Karpas-422 (cell line): ENCODE results near the gene APMAP. TPM values are rescaled to one million over a fixed set of nuclear protein-coding genes. Genes with fewer than 3 reads are reported as not detected.

Experiments used
- DNase-seq: peaks from one replicate; pipeline ENCODE4 v3.0.0-alpha.2; 2015
- H2AFZ ChIP-seq: fragments of 200-600 bp; sonication (generic); 2 replicates; pipeline ENCODE4 v1.6.1; 2014; ENCODE audit warnings: antibody characterized with exemption, low read length, mixed read lengths
- H3K27ac ChIP-seq: fragments of 200-600 bp; sonication (generic); 2 replicates; pipeline ENCODE4 v1.5.1; 2014; ENCODE audit warnings: mild to moderate bottlenecking, low read length, moderate library complexity
- H3K27me3 ChIP-seq: fragments of 200-600 bp; sonication (generic); 2 replicates; pipeline ENCODE4 v1.6.1; 2014; ENCODE audit warnings: low read length, mixed read lengths
- H3K36me3 ChIP-seq: fragments of 200-600 bp; sonication (generic); 2 replicates; pipeline ENCODE4 v1.6.1; 2014; ENCODE audit warnings: low read length, mixed read lengths; ENCODE audit not compliant: insufficient read depth
- H3K4me1 ChIP-seq: fragments of 200-600 bp; sonication (generic); 2 replicates; pipeline ENCODE4 v1.6.1; 2014; ENCODE audit warnings: mild to moderate bottlenecking, low read length, mixed read lengths
- H3K4me2 ChIP-seq: fragments of 200-600 bp; sonication (generic); 2 replicates; pipeline ENCODE4 v1.6.1; 2014; ENCODE audit warnings: low read length, low read depth, mild to moderate bottlenecking; ENCODE audit not compliant: poor library complexity, severe bottlenecking
- H3K4me3 ChIP-seq: fragments of 200-600 bp; sonication (generic); 2 replicates; pipeline ENCODE4 v1.5.1; 2014; ENCODE audit warnings: mild to moderate bottlenecking, antibody characterized with exemption, low read length, mixed read lengths
- H3K79me2 ChIP-seq: fragments of 200-600 bp; sonication (generic); 2 replicates; pipeline ENCODE4 v1.6.1; 2014; ENCODE audit warnings: mild to moderate bottlenecking, low read length, mixed read lengths
- H3K9ac ChIP-seq: fragments of 200-600 bp; sonication (generic); 2 replicates; pipeline ENCODE4 v1.6.0; 2014; ENCODE audit warnings: low read length
- H3K9me2 ChIP-seq: fragments of 200-600 bp; sonication (generic), shearing (Covaris generic); replicated peaks from 2 replicates; pipeline ENCODE4 v1.6.0; 2014; ENCODE audit warnings: mild to moderate bottlenecking, low read length, moderate library complexity; ENCODE audit not compliant: insufficient read depth
- H3K9me3 ChIP-seq: fragments of 300-700, 200-600 bp; sonication (generic); 2 replicates; pipeline ENCODE4 v1.6.1; 2014; ENCODE audit warnings: low read length, mixed read lengths
- H4K20me1 ChIP-seq: fragments of 200-600 bp; sonication (generic); 2 replicates; pipeline ENCODE4 v1.6.1; 2014; ENCODE audit warnings: mild to moderate bottlenecking, antibody characterized with exemption, low read length, low read depth; ENCODE audit not compliant: insufficient read depth
- total RNA-seq: library from RNA; depleted of rRNA; stranded (reverse); fragments of >200 nt; shearing (Covaris generic); gene quantifications from 2 replicates; pipeline ENCODE4 v1.2.3, GENCODE V29; 2014; ENCODE audit warnings: low replicate concordance

Gene APMAP
- total RNA-seq, 1 experiment from 2014 or later, result 35.6 TPM

GRCh38 chr20:25020345-25020744, 27.8 kb upstream of the APMAP start:
- Histone ChIP-seq H3K4me3 (no peak overlapping the region), H3K4me2 (no peak overlapping the region), H3K27me3 (no peaks in the 10 kb centered on the region), H3K9ac (no peak overlapping the region), H4K20me1 (0 out of 2 replicates have a peak, but pooled peaks cover 3% of the 10 kb centered on the region), H3K36me3 (no peaks in the 10 kb centered on the region), H3K9me3 (no peaks in the 10 kb centered on the region), H2AFZ (no peak overlapping the region), H3K79me2 (no peaks in the 10 kb centered on the region), H3K27ac (no peak overlapping the region), H3K4me1 (no peaks in the 10 kb centered on the region), H3K9me2 (no peaks in the 10 kb centered on the region)
- no peak for DNase-seq

- H3K4me3 ChIP-seq, result no peak overlapping the region
- H3K4me1 ChIP-seq, result no peaks in the 10 kb centered on the region
- no peaks in the 10 kb centered on the region for H3K27me3 ChIP-seq
- no peaks in the 10 kb centered on the region for H3K36me3 ChIP-seq
- H3K4me2 ChIP-seq, result no peak overlapping the region
- no peaks in the 10 kb centered on the region for H3K9me2 ChIP-seq
- no peaks in the 10 kb centered on the region for H3K9me3 ChIP-seq
- H3K9ac ChIP-seq, result no peak overlapping the region
- 0 out of 2 replicates have a peak, but pooled peaks cover 3% of the 10 kb centered on the region for H4K20me1 ChIP-seq
- H2AFZ ChIP-seq, result no peak overlapping the region
- H3K27ac ChIP-seq, result no peak overlapping the region
- no peaks in the 10 kb centered on the region for H3K79me2 ChIP-seq
- DNase-seq, result no peak
Observed at GRCh38 chr20:25019381-25020155, 27.0 kb upstream of the APMAP start.

- DNase-seq, result no peak
Observed at GRCh38 chr20:25018841-25019240, 26.3 kb upstream of the APMAP start.

GRCh38 chr20:25018425-25018824, 25.9 kb upstream of the APMAP start:
- no peak overlapping the region for H2AFZ ChIP-seq
- no peak overlapping the region for H3K4me3 ChIP-seq
- H3K36me3 ChIP-seq, result no peaks in the 10 kb centered on the region
- H3K27me3 ChIP-seq, result no peaks in the 10 kb centered on the region
- H3K9me2 ChIP-seq, result no peaks in the 10 kb centered on the region
- H3K4me2 ChIP-seq, result no peak overlapping the region
- DNase-seq, result no peak
- H4K20me1 ChIP-seq, result 0 out of 2 replicates have a peak, but pooled peaks cover 3% of the 10 kb centered on the region
- no peak overlapping the region for H3K27ac ChIP-seq
- H3K9ac ChIP-seq, result no peak overlapping the region
- H3K9me3 ChIP-seq, result no peaks in the 10 kb centered on the region
- no peaks in the 10 kb centered on the region for H3K79me2 ChIP-seq
- H3K4me1 ChIP-seq, result no peaks in the 10 kb centered on the region

More at GRCh38 chr20:25018841-25019240, 26.3 kb upstream of the APMAP start:
- no peak overlapping the region for H3K4me2 ChIP-seq
- no peak overlapping the region for H3K4me3 ChIP-seq
- no peaks in the 10 kb centered on the region for H3K9me2 ChIP-seq
- H3K9me3 ChIP-seq, result no peaks in the 10 kb centered on the region
- no peaks in the 10 kb centered on the region for H3K36me3 ChIP-seq
- H4K20me1 ChIP-seq, result 0 out of 2 replicates have a peak, but pooled peaks cover 3% of the 10 kb centered on the region
- H3K27me3 ChIP-seq, result no peaks in the 10 kb centered on the region
- no peak overlapping the region for H3K27ac ChIP-seq
- H3K9ac ChIP-seq, result no peak overlapping the region
- H3K4me1 ChIP-seq, result no peaks in the 10 kb centered on the region
- no peaks in the 10 kb centered on the region for H3K79me2 ChIP-seq
- H2AFZ ChIP-seq, result no peak overlapping the region

- Histone ChIP-seq H3K4me1 (no peaks in the 10 kb centered on the region), H3K4me2 (no peak overlapping the region), H3K9me3 (no peaks in the 10 kb centered on the region), H3K79me2 (no peaks in the 10 kb centered on the region), H3K36me3 (no peaks in the 10 kb centered on the region), H3K27me3 (no peaks in the 10 kb centered on the region), H3K27ac (no peak overlapping the region), H2AFZ (no peak overlapping the region), H3K4me3 (no peak overlapping the region), H3K9ac (no peak overlapping the region), H4K20me1 (0 out of 2 replicates have a peak, but pooled peaks cover 3% of the 10 kb centered on the region), H3K9me2 (no peaks in the 10 kb centered on the region)
- DNase-seq, result no peak
Observed at GRCh38 chr20:25017257-25017803, 24.8 kb upstream of the APMAP start.

- no peaks in the 10 kb centered on the region for H3K27me3 ChIP-seq
- no peak overlapping the region for H3K4me2 ChIP-seq
- no peaks in the 10 kb centered on the region for H3K9me3 ChIP-seq
- no peak overlapping the region for H3K27ac ChIP-seq
- no peak overlapping the region for H3K4me3 ChIP-seq
- no peaks in the 10 kb centered on the region for H3K36me3 ChIP-seq
- no peak overlapping the region for H2AFZ ChIP-seq
- no peak for DNase-seq
- H3K4me1 ChIP-seq, result no peaks in the 10 kb centered on the region
- no peak overlapping the region for H3K9ac ChIP-seq
- H4K20me1 ChIP-seq, result 0 out of 2 replicates have a peak, but pooled peaks cover 3% of the 10 kb centered on the region
- no peaks in the 10 kb centered on the region for H3K79me2 ChIP-seq
- H3K9me2 ChIP-seq, result no peaks in the 10 kb centered on the region
Observed at GRCh38 chr20:25016471-25016870, 23.9 kb upstream of the APMAP start.

- Histone ChIP-seq H3K9me3 (no peaks in the 10 kb centered on the region), H2AFZ (no peak overlapping the region), H3K4me1 (no peaks in the 10 kb centered on the region), H3K27me3 (no peaks in the 10 kb centered on the region), H3K79me2 (no peaks in the 10 kb centered on the region), H3K36me3 (no peaks in the 10 kb centered on the region), H3K9me2 (no peaks in the 10 kb centered on the region), H3K9ac (no peak overlapping the region), H3K4me2 (no peak overlapping the region), H3K27ac (no peak overlapping the region), H3K4me3 (no peak overlapping the region), H4K20me1 (0 out of 2 replicates have a peak, but pooled peaks cover 3% of the 10 kb centered on the region)
- no peak for DNase-seq
Observed at GRCh38 chr20:25015986-25016385, 23.4 kb upstream of the APMAP start.

- Histone ChIP-seq H3K4me1 (no peaks in the 10 kb centered on the region), H3K27me3 (no peaks in the 10 kb centered on the region), H3K9me3 (no peaks in the 10 kb centered on the region), H4K20me1 (0 out of 2 replicates have a peak, but pooled peaks cover 3% of the 10 kb centered on the region), H3K36me3 (no peaks in the 10 kb centered on the region), H3K9ac (no peak overlapping the region), H3K4me3 (no peak overlapping the region), H3K27ac (no peak overlapping the region), H3K4me2 (no peak overlapping the region), H3K9me2 (no peaks in the 10 kb centered on the region), H3K79me2 (no peaks in the 10 kb centered on the region), H2AFZ (no peak overlapping the region)
- no peak for DNase-seq
Observed at GRCh38 chr20:25014816-25015215, 22.3 kb upstream of the APMAP start.
